ENCODE results near the gene FAM131C. TPM values are rescaled to one million over a fixed set of nuclear protein-coding genes. Genes with fewer than 3 reads are reported as not detected.

The FAM131C gene
- polyA plus RNA-seq, 1 donor from 2014 or later, result 0.97 TPM

DNA sequence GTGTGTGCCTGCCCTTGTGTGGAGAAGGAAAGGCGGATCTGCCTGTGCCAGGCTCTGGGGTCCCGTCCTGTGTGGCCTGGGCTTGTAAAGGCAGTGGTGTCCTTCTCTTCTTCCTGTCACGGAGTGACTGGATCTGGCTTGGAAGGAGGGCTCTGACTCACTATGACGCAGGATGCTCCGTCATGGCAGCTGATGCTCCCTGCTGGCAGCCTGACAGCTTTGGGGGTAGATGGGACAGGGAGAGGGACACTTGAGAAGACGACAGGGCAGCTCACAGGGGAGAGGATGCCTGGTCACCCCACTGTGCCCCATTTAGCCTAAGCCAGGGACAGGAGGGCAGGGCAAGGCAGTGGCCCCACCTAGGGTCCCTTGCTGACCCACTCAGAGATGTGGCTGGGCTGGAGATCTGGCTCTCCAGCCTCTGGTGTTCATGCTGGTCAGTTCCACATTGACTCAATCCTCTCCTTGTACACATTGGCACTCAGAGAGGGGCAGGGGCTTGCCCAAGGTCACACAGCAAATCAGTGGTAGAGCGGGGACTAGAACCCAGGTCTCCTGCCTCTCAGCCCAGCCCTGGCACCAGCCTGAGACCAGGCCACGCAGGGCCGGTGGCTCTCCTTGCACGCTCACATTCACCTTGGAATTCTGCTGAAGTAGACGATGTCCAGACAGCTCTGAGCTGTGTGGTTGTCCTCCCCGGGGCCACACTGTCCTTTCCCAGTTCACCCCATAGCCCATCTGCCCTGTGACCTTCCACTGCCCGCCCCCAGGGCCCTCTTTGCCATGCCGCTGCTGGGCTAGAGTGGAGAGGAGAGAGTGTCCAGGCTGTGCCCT is 2.8 kb upstream of the FAM131C start:
- H3K79me2 ChIP-seq (replicated peaks; ENCODE audit: insufficient read depth, low read length), result no peaks in the 10 kb centered on the region
- no peak overlapping the region for H3K4me3 ChIP-seq (ENCODE audit: low read length)
- no peak overlapping the region for H3K4me2 ChIP-seq (ENCODE audit: low read length)
- H4K20me1 ChIP-seq (ENCODE audit: insufficient read depth), result no peaks in the 10 kb centered on the region
- H3F3A ChIP-seq (ENCODE audit: insufficient read depth, low read length, poor library complexity, severe bottlenecking), result no peaks in the 10 kb centered on the region
- no peak overlapping the region for H3K9ac ChIP-seq (ENCODE audit: low read length)
- TF ChIP-seq TAF1 (IDR thresholded peaks at IDR 0.05; ENCODE audit: low read depth), result no peak
- no peak for TF ChIP-seq POLR2AphosphoS5 (IDR thresholded peaks at IDR 0.05)
- TF ChIP-seq, protein P1, sequence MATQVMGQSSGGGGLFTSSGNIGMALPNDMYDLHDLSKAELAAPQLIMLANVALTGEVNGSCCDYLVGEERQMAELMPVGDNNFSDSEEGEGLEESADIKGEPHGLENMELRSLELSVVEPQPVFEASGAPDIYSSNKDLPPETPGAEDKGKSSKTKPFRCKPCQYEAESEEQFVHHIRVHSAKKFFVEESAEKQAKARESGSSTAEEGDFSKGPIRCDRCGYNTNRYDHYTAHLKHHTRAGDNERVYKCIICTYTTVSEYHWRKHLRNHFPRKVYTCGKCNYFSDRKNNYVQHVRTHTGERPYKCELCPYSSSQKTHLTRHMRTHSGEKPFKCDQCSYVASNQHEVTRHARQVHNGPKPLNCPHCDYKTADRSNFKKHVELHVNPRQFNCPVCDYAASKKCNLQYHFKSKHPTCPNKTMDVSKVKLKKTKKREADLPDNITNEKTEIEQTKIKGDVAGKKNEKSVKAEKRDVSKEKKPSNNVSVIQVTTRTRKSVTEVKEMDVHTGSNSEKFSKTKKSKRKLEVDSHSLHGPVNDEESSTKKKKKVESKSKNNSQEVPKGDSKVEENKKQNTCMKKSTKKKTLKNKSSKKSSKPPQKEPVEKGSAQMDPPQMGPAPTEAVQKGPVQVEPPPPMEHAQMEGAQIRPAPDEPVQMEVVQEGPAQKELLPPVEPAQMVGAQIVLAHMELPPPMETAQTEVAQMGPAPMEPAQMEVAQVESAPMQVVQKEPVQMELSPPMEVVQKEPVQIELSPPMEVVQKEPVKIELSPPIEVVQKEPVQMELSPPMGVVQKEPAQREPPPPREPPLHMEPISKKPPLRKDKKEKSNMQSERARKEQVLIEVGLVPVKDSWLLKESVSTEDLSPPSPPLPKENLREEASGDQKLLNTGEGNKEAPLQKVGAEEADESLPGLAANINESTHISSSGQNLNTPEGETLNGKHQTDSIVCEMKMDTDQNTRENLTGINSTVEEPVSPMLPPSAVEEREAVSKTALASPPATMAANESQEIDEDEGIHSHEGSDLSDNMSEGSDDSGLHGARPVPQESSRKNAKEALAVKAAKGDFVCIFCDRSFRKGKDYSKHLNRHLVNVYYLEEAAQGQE (IDR thresholded peaks at IDR 0.05; ENCODE audit: borderline replicate concordance), result no peak
- TF ChIP-seq, protein P2, sequence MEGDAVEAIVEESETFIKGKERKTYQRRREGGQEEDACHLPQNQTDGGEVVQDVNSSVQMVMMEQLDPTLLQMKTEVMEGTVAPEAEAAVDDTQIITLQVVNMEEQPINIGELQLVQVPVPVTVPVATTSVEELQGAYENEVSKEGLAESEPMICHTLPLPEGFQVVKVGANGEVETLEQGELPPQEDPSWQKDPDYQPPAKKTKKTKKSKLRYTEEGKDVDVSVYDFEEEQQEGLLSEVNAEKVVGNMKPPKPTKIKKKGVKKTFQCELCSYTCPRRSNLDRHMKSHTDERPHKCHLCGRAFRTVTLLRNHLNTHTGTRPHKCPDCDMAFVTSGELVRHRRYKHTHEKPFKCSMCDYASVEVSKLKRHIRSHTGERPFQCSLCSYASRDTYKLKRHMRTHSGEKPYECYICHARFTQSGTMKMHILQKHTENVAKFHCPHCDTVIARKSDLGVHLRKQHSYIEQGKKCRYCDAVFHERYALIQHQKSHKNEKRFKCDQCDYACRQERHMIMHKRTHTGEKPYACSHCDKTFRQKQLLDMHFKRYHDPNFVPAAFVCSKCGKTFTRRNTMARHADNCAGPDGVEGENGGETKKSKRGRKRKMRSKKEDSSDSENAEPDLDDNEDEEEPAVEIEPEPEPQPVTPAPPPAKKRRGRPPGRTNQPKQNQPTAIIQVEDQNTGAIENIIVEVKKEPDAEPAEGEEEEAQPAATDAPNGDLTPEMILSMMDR (IDR thresholded peaks at IDR 0.05; ENCODE audit: poor library complexity, severe bottlenecking), result no peak
- TF ChIP-seq RAD21 (conservative IDR thresholded peaks at IDR 0.05), result no peak
- no peak for TF ChIP-seq EZH2 (IDR thresholded peaks at IDR 0.05; ENCODE audit: borderline replicate concordance, insufficient read depth, low read length, poor library complexity, severe bottlenecking)
- no peak for TF ChIP-seq EP300 (conservative IDR thresholded peaks at IDR 0.05; ENCODE audit: poor library complexity, severe bottlenecking)
- TF ChIP-seq MXI1 (conservative IDR thresholded peaks at IDR 0.05; ENCODE audit: poor library complexity, severe bottlenecking), result no peak
- TF ChIP-seq SMC3 (conservative IDR thresholded peaks at IDR 0.05; ENCODE audit: poor library complexity), result no peak
- no peaks in the 10 kb centered on the region for H3K9me2 ChIP-seq (ENCODE audit: insufficient read depth, low read length)
- no peaks in the 10 kb centered on the region for H3K9me3 ChIP-seq (ENCODE audit: low read length)
- H3K36me3 ChIP-seq (ENCODE audit: insufficient read depth, low read length), result no peaks in the 10 kb centered on the region
- H3K27me3 ChIP-seq (ENCODE audit: insufficient read depth, low read depth, low read length), result peaks cover 10% of the 10 kb centered on the region
- H3K27ac ChIP-seq (ENCODE audit: low read length), result no peak overlapping the region
- H2AFZ ChIP-seq (ENCODE audit: low read depth, low read length), result no peak overlapping the region

DNA sequence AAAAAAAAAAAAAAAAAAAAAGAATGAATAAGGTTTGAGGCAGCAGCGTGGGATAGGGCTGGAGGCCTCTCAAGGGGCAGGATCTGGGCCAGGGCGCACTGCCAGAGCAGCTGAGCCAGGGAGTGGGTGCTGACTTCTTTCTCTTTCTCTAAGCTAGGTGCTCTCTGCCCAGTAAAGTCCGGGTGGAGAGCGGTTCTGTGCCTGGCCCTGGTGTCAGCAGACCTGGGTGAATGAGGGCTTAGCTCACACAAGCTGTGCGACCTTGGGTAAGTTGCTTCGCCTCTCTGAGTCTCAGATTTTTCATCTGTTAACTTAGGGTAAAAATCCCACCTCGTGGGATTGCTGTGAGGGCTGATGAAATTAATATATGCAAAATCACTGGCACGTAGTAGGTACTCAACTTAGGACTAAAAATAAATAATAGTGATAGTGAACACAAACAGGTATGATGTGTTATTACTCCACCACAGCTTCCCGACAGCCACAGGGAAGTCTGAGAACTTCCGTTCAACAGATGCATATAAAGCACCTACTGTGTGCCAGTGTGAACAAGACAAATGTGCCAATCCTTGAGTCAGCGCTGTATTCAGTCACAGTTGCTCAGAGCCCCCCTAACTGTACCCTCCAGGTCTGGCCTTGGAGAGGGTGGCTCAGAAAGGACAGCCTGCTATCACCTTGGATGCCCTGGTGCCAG is 2.0 kb upstream of the FAM131C start:
- Histone ChIP-seq H4K20me1 (ENCODE audit: insufficient read depth) (no peaks in the 10 kb centered on the region), H3F3A (ENCODE audit: insufficient read depth, low read length, poor library complexity, severe bottlenecking) (no peaks in the 10 kb centered on the region), H3K36me3 (ENCODE audit: insufficient read depth, low read length) (no peaks in the 10 kb centered on the region), H3K4me3 (ENCODE audit: low read length) (no peak overlapping the region), H3K9me2 (ENCODE audit: insufficient read depth, low read length) (no peaks in the 10 kb centered on the region), H3K9me3 (ENCODE audit: low read length) (no peaks in the 10 kb centered on the region), H2AFZ (ENCODE audit: low read depth, low read length) (no peak overlapping the region), H3K27me3 (ENCODE audit: insufficient read depth, low read depth, low read length) (peaks cover 10% of the 10 kb centered on the region), H3K9ac (ENCODE audit: low read length) (no peak overlapping the region), H3K79me2 (replicated peaks; ENCODE audit: insufficient read depth, low read length) (no peaks in the 10 kb centered on the region), H3K4me2 (ENCODE audit: low read length) (no peak overlapping the region), H3K27ac (ENCODE audit: low read length) (no peak overlapping the region)
- TF ChIP-seq RAD21 (conservative IDR thresholded peaks at IDR 0.05) (no peak), SMC3 (conservative IDR thresholded peaks at IDR 0.05; ENCODE audit: poor library complexity) (no peak), POLR2AphosphoS5 (IDR thresholded peaks at IDR 0.05) (no peak)

Data from neural cell (in vitro differentiated cells).